ENCODE results near the gene JOSD2.

GRCh38 chr19:50459067-50459456 is 51.9 kb downstream of the JOSD2 start:
- TF ChIP-seq CTCF (conservative IDR thresholded peaks at IDR 0.05; ENCODE audit: low read depth, low read length) (no peak), EZH2 (IDR thresholded peaks at IDR 0.05; ENCODE audit: low read length, unreplicated experiment) (no peak), EZH2phosphoT487 (IDR thresholded peaks at IDR 0.05; ENCODE audit: borderline replicate concordance, low read length) (no peak)
